NT2/D1 (cell line): ENCODE data around the gene GIPC1.

Source experiments
- DNase-seq: peaks from one replicate; pipeline ENCODE4 v3.0.0-alpha.2; 2011; ENCODE audit warnings: low read depth, low spot score
- H3K27me3 ChIP-seq: 2 replicates; pipeline ENCODE4 v1.6.0; 2011; ENCODE audit warnings: mild to moderate bottlenecking; ENCODE audit not compliant: insufficient read length, insufficient read depth
- H3K36me3 ChIP-seq: 2 replicates; pipeline ENCODE4 v1.6.1; 2011; ENCODE audit warnings: mild to moderate bottlenecking, low read length, mixed read lengths; ENCODE audit not compliant: insufficient read depth, insufficient read length
- H3K4me1 ChIP-seq: 2 replicates; pipeline ENCODE4 v1.5.1; 2011; ENCODE audit not compliant: insufficient read depth, insufficient read length
- H3K4me3 ChIP-seq: 2 replicates; pipeline ENCODE4 v1.5.1; 2011; ENCODE audit warnings: low read depth; ENCODE audit not compliant: insufficient read length
- H3K9ac ChIP-seq: 2 replicates; pipeline ENCODE4 v1.6.0; 2011; ENCODE audit warnings: low read depth; ENCODE audit not compliant: insufficient read length
- H3K9me3 ChIP-seq: 2 replicates; pipeline ENCODE4 v1.5.1; 2011; ENCODE audit warnings: mild to moderate bottlenecking, low read length; ENCODE audit not compliant: insufficient read depth
- SUZ12 ChIP-seq: IDR thresholded peaks from 2 replicates; pipeline ENCODE4 v1.6.1; 2011; ENCODE audit not compliant: insufficient read length, insufficient read depth; ENCODE audit errors: extremely low read depth
- YY1 ChIP-seq: IDR thresholded peaks from 2 replicates; pipeline ENCODE4 v1.6.1; 2011; ENCODE audit not compliant: insufficient read length, insufficient read depth
- ZNF274 ChIP-seq: IDR thresholded peaks from 2 replicates; pipeline ENCODE4 v1.6.1; 2011; ENCODE audit warnings: mild to moderate bottlenecking, low read depth, low read length

Gene GIPC1

GRCh38 chr19:14478113-14478545 is 17.8 kb downstream of the GIPC1 start:
- Histone ChIP-seq H3K4me3 (no peak overlapping the region), H3K27me3 (no peaks in the 10 kb centered on the region), H3K9me3 (no peaks in the 10 kb centered on the region), H3K4me1 (peaks cover 45% of the 10 kb centered on the region), H3K9ac (peak overlapping the region; percentile 10), H3K36me3 (peaks cover 51% of the 10 kb centered on the region)
- TF ChIP-seq ZNF274 (no peak), SUZ12 (no peak), YY1 (no peak)
- no peak for DNase-seq

DNA sequence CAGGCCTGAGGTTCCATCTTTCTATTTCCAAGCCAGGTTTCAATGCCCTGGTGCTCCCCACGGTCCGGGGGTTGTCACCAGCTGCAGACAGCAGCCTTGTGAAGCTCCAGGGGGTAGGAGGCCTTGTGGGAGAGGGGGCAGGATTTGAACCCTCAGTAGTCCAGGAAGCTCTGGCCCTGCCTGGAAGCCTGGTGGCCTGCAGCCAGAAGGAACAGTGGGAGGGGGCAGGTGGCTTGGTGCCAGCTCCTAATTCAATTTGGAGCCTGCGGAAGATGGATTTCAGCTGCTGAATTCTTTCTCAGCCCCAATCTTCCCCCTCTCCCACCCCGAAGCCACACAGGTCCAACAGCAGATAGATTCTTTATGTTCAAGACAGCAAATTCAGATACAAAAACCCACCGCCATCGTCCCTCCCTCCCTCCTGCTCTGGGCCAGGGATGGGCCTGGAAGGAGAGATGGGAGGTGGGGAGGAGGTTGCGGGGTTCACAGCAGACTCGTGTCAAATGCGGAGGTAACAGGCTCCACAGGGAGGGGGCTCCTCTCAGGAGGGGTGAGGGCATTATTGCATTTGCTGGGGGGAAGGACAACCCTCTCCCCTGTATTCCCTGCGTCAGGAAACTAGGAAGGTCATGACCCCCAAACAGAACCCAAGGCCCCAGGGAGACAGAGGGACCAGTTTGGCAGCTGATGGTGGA is 18.4 kb downstream of the GIPC1 start:
- no peak overlapping the region for H3K9ac ChIP-seq
- H3K4me1 ChIP-seq: peaks cover 49% of the 10 kb centered on the region
- DNase-seq: no peak
- no peak for TF ChIP-seq ZNF274
- TF ChIP-seq YY1: no peak
- no peak for TF ChIP-seq SUZ12
- H3K9me3 ChIP-seq: no peaks in the 10 kb centered on the region
- peaks cover 48% of the 10 kb centered on the region for H3K36me3 ChIP-seq
- H3K4me3 ChIP-seq: no peak overlapping the region
- no peaks in the 10 kb centered on the region for H3K27me3 ChIP-seq

DNA sequence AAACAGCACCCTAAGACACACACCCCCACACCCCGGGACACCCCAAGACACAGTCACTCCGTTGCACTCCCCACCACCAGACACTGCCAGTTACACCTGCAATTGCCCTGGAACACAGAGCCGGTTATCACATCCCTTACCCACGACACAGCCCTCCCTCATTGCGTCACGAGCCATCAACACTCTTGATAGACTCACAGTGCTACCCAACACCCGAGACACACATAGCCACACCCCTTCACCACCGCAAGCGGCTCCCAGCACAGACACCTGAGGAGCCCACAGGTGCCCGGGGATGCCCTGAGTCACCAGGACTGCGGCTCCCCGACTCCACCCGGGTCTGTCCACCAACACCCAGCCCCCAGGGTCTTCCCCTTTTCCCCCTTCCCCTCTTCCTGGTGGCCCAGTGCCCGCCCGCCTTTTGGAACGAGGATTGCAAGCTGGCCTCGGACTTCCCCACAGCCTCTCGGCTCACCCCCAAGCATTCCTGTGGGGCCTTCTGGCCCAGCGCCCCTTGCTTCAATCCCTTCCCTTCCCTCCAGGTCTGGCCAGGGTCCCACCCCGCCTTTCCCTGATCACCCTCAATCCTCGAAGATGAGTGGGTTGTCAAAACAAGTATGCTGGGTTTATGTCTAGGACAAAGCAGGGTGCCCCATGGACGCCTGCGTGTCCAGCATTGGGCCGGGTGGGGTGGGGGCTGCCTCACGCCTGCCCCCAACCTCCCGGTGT is 19.1 kb downstream of the GIPC1 start:
- Histone ChIP-seq H3K9me3 (no peaks in the 10 kb centered on the region), H3K4me1 (peaks cover 48% of the 10 kb centered on the region), H3K36me3 (peaks cover 41% of the 10 kb centered on the region), H3K4me3 (no peak overlapping the region), H3K27me3 (no peaks in the 10 kb centered on the region), H3K9ac (no peak overlapping the region)
- DNase-seq: no peak
- TF ChIP-seq ZNF274 (no peak), SUZ12 (no peak), YY1 (no peak)

DNA sequence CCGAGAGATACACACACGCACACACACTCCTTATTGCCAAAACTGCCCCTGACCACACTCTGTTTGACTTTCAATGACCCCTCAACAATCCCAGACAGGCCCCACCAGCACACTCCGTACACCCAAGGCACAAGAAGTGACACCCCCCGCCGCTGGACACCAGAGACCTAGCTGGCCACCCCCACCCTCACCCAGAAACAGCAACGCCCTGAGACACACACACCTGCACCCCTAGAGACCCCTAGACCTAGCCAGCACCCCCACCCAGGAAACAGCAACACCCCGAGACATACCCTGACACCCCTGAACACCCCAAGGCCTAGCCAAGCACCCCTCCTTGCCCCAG is 19.6 kb downstream of the GIPC1 start:
- TF ChIP-seq SUZ12: no peak
- TF ChIP-seq ZNF274: no peak
- no peak for TF ChIP-seq YY1
- Histone ChIP-seq H3K27me3 (no peaks in the 10 kb centered on the region), H3K9me3 (no peaks in the 10 kb centered on the region), H3K4me1 (peaks cover 47% of the 10 kb centered on the region), H3K9ac (no peak overlapping the region), H3K4me3 (no peak overlapping the region), H3K36me3 (peaks cover 39% of the 10 kb centered on the region)
- DNase-seq: no peak

GRCh38 chr19:14475251-14476073 is 20.5 kb downstream of the GIPC1 start, which contains the start of gene PTGER1:
PTGER1 (minus strand) TSS chr19:14475354; CDS start chr19:14474320, 1,034 bp downstream.
- Histone ChIP-seq H3K4me1 (peaks cover 43% of the 10 kb centered on the region), H3K4me3 (no peak within 1 kb of the TSS), H3K9me3 (no peaks in the 10 kb centered on the region), H3K9ac (peak within 1 kb of the TSS; percentile 39), H3K36me3 (peaks cover 42% of the 10 kb centered on the region), H3K27me3 (no peaks in the 10 kb centered on the region)
- TF ChIP-seq ZNF274 (no peak), YY1 (no peak), SUZ12 (no peak)
- DNase-seq: no peak

- Histone ChIP-seq H3K4me1 (peaks cover 36% of the 10 kb centered on the region), H3K4me3 (no peak overlapping the region), H3K27me3 (no peaks in the 10 kb centered on the region), H3K36me3 (peaks cover 43% of the 10 kb centered on the region), H3K9me3 (no peaks in the 10 kb centered on the region), H3K9ac (peak overlapping the region; percentile 39)
- no peak for DNase-seq
- TF ChIP-seq YY1: no peak
- TF ChIP-seq SUZ12: no peak
- no peak for TF ChIP-seq ZNF274
Measured at GRCh38 chr19:14474827-14475226, 21.1 kb downstream of the GIPC1 start.
